ENCODE data around the gene ASIC4. TPM values are rescaled to one million over a fixed set of nuclear protein-coding genes. Genes with fewer than 3 reads are reported as not detected.

ASIC4 gene
- total and polyA plus RNA-seq, 2 of the 13 experiments (the other 11 are each of a cell fraction or from before 2014, with no cell fraction given): 0.03 TPM; not detected in 1

DNA sequence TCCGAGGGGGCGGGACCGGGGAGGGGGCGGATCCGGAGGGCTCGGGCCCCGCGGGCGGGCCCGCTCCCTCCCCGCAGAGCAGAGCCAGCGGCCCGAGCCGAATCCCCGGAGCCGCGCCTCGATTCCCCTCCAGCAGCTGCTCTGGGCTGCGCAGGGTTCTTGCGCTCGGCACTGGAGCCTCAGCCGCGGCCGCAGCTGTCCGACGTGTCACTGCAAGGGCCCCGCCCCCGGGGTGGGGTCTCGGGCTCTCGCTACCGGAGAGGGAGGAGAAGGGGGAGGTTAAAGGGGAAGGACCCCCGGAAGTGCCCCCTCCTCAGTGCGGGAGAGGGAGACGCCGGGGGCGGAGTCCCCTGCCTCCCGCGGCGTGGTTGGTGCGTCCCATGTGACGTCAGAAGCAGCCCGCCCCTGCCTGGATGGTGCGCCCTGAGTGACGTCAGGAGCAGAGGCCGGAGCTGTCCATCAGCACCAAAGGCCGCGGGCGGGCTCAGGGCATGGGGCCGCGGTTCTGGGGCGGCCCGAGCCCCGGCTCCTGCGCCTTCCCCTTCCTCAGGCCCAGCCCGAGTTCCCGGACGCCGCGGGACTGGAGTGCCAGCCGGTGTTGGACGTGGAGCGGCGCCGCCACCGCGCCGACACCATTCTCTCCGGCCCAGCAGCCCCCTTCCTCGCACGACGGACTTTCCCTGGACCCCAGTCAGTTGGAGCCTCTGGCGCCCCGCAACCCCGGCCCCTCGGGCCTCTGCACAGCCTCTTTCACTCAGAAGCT, 29.5 kb downstream of the ASIC4 start, which contains the start of the genes CHPF and TMEM198 (continued):
- 0 out of 2 replicates have a peak, but pooled peaks have one; percentile 89 for TF ChIP-seq MYNN (CRISPR knock-in tag; IDR thresholded peaks at IDR 0.05; ENCODE audit: low read depth)
- TF ChIP-seq NRL (CRISPR knock-in tag; IDR thresholded peaks at IDR 0.05; ENCODE audit: borderline replicate concordance): no peak; the same call in 1 of the 2 replicates
- no peak for TF ChIP-seq ZNF570 (CRISPR knock-in tag; IDR thresholded peaks at IDR 0.05; ENCODE audit: borderline replicate concordance)
- peak; percentile 75; the same call in 1 of the 2 replicates for TF ChIP-seq ZFP36L2 (CRISPR knock-in tag; IDR thresholded peaks at IDR 0.05)
- peak; percentile 97 for TF ChIP-seq KDM2A (CRISPR knock-in tag; IDR thresholded peaks at IDR 0.05; ENCODE audit: borderline replicate concordance, low read depth)
- TF ChIP-seq NCOA5 (CRISPR knock-in tag; IDR thresholded peaks at IDR 0.05): 0 out of 2 replicates have a peak, but pooled peaks have one; percentile 80
- TF ChIP-seq, protein P1, sequence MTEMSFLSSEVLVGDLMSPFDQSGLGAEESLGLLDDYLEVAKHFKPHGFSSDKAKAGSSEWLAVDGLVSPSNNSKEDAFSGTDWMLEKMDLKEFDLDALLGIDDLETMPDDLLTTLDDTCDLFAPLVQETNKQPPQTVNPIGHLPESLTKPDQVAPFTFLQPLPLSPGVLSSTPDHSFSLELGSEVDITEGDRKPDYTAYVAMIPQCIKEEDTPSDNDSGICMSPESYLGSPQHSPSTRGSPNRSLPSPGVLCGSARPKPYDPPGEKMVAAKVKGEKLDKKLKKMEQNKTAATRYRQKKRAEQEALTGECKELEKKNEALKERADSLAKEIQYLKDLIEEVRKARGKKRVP (CRISPR knock-in tag; IDR thresholded peaks at IDR 0.05): no peak; a peak in 1 of 4 replicates
- TF ChIP-seq SOX6 (IDR thresholded peaks at IDR 0.05): no peak
- TF ChIP-seq SOX6 (CRISPR knock-in tag; IDR thresholded peaks at IDR 0.05): peak; percentile 62
- peak; percentile 83 for TF ChIP-seq ATAD3A (CRISPR knock-in tag; IDR thresholded peaks at IDR 0.05)
- TF ChIP-seq TCF7L2 (IDR thresholded peaks at IDR 0.05; ENCODE audit: low read depth, low read length): no peak
- peak; percentile 75; the same call in 1 of the 2 replicates for TF ChIP-seq ZNF772 (CRISPR knock-in tag; IDR thresholded peaks at IDR 0.05)
- TF ChIP-seq, protein P2, sequence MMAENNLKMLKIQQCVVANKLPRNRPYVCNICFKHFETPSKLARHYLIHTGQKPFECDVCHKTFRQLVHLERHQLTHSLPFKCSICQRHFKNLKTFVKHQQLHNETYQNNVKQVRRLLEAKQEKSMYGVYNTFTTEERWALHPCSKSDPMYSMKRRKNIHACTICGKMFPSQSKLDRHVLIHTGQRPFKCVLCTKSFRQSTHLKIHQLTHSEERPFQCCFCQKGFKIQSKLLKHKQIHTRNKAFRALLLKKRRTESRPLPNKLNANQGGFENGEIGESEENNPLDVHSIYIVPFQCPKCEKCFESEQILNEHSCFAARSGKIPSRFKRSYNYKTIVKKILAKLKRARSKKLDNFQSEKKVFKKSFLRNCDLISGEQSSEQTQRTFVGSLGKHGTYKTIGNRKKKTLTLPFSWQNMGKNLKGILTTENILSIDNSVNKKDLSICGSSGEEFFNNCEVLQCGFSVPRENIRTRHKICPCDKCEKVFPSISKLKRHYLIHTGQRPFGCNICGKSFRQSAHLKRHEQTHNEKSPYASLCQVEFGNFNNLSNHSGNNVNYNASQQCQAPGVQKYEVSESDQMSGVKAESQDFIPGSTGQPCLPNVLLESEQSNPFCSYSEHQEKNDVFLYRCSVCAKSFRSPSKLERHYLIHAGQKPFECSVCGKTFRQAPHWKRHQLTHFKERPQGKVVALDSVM (CRISPR knock-in tag; IDR thresholded peaks at IDR 0.05): peak; percentile 43
- no peak for TF ChIP-seq CENPT (CRISPR knock-in tag; IDR thresholded peaks at IDR 0.05; ENCODE audit: low read depth)
- TF ChIP-seq ZNF841 (CRISPR knock-in tag; IDR thresholded peaks at IDR 0.05; ENCODE audit: borderline replicate concordance): 0 out of 2 replicates have a peak, but pooled peaks have one; percentile 19
- TF ChIP-seq HNRNPK (IDR thresholded peaks at IDR 0.05; ENCODE audit: low read depth, low read length, poor library complexity, severe bottlenecking): peak; percentile 95
- TF ChIP-seq, protein P3, sequence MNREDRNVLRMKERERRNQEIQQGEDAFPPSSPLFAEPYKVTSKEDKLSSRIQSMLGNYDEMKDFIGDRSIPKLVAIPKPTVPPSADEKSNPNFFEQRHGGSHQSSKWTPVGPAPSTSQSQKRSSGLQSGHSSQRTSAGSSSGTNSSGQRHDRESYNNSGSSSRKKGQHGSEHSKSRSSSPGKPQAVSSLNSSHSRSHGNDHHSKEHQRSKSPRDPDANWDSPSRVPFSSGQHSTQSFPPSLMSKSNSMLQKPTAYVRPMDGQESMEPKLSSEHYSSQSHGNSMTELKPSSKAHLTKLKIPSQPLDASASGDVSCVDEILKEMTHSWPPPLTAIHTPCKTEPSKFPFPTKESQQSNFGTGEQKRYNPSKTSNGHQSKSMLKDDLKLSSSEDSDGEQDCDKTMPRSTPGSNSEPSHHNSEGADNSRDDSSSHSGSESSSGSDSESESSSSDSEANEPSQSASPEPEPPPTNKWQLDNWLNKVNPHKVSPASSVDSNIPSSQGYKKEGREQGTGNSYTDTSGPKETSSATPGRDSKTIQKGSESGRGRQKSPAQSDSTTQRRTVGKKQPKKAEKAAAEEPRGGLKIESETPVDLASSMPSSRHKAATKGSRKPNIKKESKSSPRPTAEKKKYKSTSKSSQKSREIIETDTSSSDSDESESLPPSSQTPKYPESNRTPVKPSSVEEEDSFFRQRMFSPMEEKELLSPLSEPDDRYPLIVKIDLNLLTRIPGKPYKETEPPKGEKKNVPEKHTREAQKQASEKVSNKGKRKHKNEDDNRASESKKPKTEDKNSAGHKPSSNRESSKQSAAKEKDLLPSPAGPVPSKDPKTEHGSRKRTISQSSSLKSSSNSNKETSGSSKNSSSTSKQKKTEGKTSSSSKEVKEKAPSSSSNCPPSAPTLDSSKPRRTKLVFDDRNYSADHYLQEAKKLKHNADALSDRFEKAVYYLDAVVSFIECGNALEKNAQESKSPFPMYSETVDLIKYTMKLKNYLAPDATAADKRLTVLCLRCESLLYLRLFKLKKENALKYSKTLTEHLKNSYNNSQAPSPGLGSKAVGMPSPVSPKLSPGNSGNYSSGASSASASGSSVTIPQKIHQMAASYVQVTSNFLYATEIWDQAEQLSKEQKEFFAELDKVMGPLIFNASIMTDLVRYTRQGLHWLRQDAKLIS (CRISPR knock-in tag; IDR thresholded peaks at IDR 0.05): no peak
- peak; percentile 89 for TF ChIP-seq SRSF1 (optimal IDR thresholded peaks at IDR 0.05; ENCODE audit: low read depth, low read length)
- peak; percentile 42 for TF ChIP-seq FOXO1 (CRISPR knock-in tag; IDR thresholded peaks at IDR 0.05)
- no peak for TF ChIP-seq GPN1 (CRISPR knock-in tag; IDR thresholded peaks at IDR 0.05; ENCODE audit: borderline replicate concordance)
- TF ChIP-seq DMAP1 (CRISPR knock-in tag; IDR thresholded peaks at IDR 0.05): peak; percentile 65; the same call in 1 of the 2 replicates
- TF ChIP-seq FOXC1 (CRISPR knock-in tag; IDR thresholded peaks at IDR 0.05; ENCODE audit: borderline replicate concordance): no peak; the same call in 1 of the 2 replicates
- TF ChIP-seq YY1 (IDR thresholded peaks at IDR 0.05; ENCODE audit: insufficient read depth, insufficient replicate concordance, low read depth, low read length): peak; percentile 12

Data from HepG2 (cell line).